ENCODE results near the gene ENTPD5.

DNA sequence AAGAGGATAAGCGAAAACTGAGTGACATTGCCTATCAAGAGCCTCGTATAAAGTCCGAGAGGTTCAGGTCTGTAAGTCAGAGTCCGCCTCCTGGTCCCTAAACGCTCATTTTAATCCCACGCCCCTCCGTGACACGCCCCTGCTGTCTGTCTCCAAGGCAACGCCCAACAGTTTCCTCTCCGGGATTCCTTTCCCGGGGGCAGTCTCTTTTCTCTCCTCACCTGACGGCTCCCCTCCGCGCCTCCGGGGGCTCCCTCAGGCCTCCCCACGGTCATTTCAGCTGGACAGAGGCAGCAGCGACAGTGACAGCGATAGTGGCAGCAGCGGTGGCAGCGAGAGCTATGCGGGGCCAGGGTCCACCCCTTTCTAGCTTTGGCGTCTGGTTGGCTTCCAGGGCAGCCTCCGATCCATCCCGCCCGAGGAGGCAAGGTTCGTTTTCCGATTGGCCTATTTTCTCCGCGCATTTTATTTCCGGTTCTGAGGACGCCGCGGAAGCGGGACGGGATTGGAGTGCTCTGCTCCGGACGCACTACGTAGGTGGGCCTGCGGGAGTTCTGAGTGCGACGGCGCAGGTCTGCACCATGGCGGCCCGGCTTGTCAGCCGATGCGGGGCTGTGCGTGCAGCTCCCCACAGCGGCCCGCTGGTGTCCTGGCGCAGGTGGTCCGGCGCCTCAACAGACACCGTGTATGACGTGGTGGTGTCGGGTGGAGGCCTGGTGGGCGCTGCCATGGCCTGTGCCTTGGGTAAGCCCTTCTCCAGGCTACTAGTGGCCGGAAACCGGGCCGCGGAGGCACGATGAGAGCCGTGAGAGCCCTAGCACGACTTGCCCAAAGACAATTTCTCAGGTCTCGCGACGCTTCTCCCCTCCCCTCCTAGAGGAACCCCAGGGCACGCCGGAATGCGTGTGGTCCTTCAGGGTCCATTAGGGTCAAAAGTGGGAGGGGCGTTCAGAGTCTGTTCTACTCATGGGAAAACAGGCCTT lies 69.0 kb downstream of the ENTPD5 start, which contains the start of the genes COQ6 and FAM161B:
- peak; percentile 92 for TF ChIP-seq POLR2A (IDR thresholded peaks at IDR 0.05; ENCODE audit: low read depth, low read length)
- peak; percentile 78 for TF ChIP-seq POLR2AphosphoS5 (IDR thresholded peaks at IDR 0.05; ENCODE audit: low read depth, low read length)

All from GM12892 (cell line).